Putamen (tissue), 1 donor: Measurements from ENCODE around the gene SMIM23.

Source experiments
- DNase-seq: peaks from one replicate; pipeline ENCODE4 v3.0.0-alpha.2; 2016; ENCODE audit warnings: low spot score

The SMIM23 gene

DNA sequence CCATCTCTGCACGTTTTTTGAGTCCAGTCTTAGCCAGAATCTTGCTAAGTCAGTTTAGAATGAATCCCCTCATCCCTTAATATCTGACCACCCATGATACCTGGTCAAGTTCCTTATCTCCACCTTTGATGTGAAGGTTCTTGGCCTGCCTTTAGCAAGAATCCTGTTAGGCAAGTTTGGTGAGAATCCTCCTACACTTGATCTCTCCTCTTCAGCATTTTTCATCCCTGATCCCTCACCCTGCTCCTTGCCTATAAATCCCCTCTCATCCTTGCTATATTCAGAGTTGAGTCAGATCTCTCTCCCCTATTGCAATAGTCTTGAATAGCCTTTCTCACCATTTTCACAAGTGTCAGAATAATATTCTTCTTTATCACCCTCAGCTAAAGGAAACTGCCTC lies 31.0 kb downstream of the SMIM23 start:
- no peak for DNase-seq

GRCh38 chr5:171820561-171820960 lies 34.9 kb downstream of the SMIM23 start:
- DNase-seq: no peak

GRCh38 chr5:171821286-171821685 lies 35.7 kb downstream of the SMIM23 start:
- no peak for DNase-seq

GRCh38 chr5:171823269-171823668 lies 37.7 kb downstream of the SMIM23 start:
- DNase-seq: no peak

- no peak for DNase-seq
Observed at GRCh38 chr5:171825051-171825450, 39.4 kb downstream of the SMIM23 start.

- DNase-seq: no peak
Observed at GRCh38 chr5:171826132-171826531, 40.5 kb downstream of the SMIM23 start.

DNA sequence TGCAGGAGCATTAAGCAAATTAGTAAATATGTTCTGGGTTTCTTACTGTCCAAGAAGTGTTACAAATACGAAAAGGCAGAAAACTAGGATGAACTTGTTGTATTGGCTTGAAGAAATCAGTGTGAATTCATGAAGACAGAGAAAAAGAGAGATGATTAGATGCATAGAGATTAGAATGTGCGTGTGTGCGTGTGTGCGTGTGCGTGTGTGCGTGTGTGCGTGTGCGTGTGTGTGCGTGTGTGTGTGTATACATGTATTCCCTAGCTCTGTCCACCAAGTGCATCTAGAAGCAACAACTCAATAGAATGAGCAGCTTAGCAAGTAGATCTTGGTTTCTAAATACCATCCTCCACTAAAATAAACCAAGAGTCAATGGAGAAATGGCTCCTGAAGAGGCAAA lies 41.5 kb downstream of the SMIM23 start:
- DNase-seq: no peak

DNA sequence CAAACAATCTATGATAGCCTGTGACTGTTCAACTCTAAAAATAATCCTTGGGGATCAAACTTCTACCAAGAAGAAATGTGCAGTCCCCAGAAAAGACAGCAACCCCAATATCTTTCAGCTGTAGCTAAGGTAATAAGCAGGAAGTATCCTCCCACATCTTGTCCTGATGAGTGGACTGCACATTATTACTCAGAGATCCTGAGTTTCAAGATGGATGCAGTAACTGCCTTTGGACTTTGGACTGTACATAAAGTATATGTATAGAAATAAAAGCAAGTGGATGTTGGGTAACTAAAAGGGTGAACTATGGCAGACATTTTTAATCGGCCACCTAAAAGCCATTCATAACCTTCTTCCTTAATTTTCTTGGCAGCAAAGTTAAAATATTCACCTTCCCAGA lies 45.1 kb downstream of the SMIM23 start:
- no peak for DNase-seq

DNA sequence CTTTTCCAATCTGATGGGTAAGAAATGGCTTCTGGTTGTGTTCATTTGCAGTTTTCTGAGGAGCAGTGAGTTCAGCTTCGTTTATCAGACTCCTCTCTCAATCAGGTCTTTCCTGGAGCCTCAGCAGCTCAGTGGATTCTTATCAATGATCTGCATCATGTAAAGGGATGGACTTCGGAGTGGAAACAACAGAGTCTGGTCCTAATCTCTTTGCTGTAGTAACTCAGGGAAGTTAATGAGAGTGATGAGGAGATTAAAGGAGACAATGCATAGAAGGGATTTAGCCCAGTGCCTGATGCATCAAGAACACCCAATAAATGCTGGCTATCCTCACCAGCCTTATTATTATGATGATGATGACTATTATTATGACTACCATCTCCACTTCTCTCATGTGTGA lies 47.2 kb downstream of the SMIM23 start:
- DNase-seq: no peak

DNA sequence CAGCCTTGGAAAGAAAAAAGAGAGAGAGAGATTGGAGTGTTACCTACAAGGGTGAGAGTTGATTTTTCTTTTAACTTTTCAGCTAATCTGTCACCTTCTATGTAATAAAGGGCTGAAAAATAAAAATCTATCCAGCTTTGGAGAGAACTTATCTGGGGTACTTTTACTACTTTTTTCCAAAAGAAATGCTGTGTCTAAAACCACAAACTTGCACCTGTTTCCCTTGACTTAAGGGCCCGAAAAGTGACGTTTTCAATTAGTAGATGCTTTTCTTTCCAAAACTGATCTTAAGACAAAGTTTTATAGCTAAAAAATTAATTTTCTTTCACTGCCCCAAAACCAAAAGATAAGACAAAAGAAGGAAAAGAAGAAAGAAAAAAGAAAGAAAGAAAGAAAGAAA lies 48.8 kb downstream of the SMIM23 start:
- no peak for DNase-seq

DNA sequence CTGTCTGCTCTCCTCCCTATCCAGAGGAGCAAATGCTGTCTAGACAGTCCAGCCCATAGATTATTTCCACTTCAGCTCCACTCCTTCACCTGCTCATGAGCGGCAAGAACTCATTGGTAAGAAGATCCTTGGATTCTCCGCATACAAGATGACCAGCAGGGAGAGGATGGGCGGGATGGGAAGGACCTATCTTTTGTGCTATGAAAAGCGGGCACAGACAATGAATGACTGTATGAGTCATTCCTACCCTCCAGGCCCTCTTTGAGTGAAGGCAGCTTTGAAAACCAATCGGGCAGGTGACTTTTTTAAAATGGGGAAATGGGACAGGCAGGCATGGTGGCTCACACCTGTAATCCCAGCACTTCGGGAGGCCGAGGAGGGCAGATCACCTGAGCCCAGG lies 49.4 kb downstream of the SMIM23 start:
- no peak for DNase-seq

DNA sequence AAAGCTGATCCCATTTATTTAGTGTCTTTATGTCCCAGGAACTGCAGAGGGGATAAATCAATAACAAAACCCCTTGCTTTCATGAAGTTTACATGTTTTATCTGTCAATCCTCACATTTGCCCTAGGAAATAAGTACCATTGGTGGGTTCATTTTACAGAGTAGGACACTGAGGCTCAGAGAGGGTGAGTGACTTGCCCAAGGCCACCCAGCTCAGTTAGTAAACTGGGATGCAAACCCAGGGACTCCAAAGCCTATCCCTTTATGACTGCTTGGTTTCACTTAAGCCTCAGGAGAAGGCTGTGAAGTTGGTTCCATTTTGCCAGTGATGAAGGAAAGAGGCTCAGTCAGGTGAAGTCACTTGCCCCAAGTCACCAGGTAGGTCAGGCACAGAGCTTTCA lies 51.9 kb downstream of the SMIM23 start:
- no peak for DNase-seq

DNA sequence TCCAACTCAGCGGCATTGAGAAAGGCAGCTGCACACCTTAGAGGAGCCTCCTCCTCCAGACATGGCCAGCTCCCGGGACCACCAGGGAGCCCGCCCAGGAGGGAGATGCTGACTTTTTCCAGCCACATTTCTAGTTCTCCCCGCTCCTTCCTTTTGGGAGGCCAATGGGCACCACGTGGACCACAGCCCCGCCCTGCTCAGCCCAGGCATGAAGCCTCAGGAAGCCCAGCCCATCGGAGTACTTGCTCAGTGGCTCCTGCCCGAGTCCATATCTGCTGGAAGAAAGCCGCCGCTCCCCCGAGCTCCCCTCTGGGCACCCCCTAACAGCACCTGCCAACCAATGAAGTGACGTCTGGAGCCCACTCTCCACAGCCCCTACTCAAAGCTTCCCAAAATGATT lies 52.4 kb downstream of the SMIM23 start:
- no peak for DNase-seq

DNA sequence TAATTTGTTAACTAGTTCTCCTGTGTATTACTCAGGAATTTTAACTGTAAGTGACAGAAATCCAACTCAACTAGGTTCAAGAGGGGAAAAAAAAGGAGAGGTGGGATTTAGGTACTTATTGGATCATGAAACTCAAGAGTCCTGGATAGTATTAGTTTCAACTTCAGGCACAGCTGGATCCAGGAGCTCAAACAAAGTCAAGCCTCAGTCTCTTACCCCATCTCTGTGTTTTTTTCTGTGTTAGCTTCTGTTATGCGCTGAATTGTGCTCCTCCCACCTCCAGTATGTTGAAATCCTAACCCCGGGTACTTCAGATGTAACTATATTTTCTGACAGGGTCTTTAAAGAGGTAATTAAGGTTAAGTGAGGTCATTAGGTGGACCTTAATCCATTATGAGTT lies 53.5 kb downstream of the SMIM23 start:
- no peak for DNase-seq

- DNase-seq: no peak
Observed at GRCh38 chr5:171840066-171840465, 54.4 kb downstream of the SMIM23 start.
